HG02885 (cell line): Measurements from ENCODE around the gene LMF1.
"Not testable (repeated sequence)": the region's sequence is repeated elsewhere in the genome, so short reads cannot be mapped to it uniquely, and the experiment has no call there.

Source experiments
- ATAC-seq: cut with Tn5 transposase; IDR thresholded peaks from one replicate; pipeline ENCODE4 v1.9.1; 2021; ENCODE audit warnings: mild to moderate bottlenecking; ENCODE audit not compliant: unreplicated experiment, poor library complexity

The LMF1 gene

DNA sequence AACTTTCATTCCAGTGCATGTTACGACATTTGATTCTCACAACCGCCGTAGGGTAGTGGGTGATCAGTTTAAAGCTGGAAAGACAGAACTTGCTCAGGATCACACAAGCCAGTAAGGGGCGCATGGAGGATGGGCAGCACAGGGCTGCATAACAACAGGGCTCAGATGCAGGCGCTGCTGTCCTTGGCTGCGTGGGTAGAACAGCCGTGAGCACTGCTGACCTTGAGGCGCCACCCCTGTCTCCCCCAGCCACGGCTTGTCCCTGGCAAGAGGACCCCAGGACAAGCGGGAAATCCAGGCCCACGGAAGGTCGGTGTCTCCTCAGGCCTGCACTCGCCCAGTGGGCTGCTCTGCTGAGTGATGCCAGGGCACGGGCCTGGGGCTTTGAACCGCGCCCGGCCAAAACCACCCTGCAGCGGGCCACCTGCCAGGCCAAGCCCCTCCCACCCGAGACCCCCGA lies 84.7 kb downstream of the LMF1 start:
- ATAC-seq, result no peak

DNA sequence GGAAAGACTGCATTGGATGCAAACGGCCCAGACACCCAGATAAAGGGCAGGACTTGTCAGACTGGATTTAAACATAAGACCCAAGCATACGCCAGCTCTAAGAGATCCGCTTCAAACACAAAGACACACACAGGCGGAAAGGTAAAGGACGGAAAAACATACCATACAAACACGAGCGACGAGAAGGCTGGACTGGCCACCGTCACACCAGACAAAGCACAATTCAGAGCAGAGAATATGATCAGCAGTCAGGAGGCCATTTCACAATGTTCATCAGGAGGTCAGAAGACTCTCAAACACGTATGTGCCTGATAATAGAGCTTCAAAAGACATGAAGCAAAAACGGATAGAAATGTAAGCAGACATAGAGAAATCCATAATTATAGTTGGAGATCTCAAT lies 85.4 kb downstream of the LMF1 start:
- ATAC-seq, result no peak

DNA sequence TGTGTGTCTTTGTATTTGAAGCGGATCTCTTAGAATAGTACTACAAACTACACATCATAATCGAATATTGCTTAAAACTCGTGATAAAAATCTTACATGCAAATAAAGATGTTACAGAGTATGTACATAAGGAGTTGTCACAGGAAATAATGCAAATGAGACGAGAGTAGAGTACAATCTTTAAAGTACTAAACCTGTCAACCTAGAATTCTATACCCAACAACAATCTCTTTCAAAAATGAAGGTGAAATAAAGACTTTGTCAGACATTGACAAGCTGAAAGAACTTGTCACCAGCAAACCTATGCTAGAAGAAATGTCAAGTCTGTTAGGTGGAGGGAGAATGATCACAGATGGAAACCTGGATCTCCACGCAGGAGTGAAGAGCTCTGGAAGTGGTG lies 86.6 kb downstream of the LMF1 start:
- no peak for ATAC-seq

DNA sequence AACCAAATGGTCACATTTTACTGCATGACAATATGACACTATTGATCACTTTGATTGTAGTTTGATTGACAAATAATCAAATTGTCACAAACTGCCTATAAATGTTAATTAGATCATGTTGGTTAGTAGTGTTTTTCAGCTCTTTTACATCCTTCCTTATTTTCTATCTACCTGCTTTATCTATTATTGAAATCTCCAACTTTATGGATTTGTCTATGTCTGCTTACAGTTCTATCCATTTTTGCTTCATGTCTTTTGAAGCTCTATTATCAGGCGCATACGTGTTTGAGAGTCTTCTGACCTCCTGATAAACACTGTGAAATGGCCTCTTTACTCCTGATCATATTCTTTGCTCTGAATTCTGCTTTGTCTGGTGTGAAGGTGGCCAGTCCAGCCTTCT lies 87.0 kb downstream of the LMF1 start:
- ATAC-seq, result no peak

DNA sequence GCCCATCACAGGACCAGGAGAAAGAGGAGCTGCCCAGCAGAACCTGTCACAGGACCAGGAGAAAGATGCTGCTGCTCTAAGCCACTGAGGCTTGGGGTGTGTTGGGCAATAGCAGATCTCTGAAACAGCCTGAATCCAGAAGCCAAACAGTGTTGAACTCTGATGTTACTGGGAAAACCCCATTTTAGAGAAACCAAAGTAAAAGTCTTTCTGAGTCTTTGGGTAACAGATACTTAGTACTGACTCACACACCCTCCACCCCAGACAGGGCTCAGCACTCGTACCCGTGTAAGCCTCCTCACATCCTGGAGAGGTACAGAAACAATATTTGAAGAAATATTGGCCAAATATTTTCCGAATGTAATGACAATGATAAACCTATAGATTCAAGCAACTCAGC lies 87.4 kb downstream of the LMF1 start:
- no peak for ATAC-seq

DNA sequence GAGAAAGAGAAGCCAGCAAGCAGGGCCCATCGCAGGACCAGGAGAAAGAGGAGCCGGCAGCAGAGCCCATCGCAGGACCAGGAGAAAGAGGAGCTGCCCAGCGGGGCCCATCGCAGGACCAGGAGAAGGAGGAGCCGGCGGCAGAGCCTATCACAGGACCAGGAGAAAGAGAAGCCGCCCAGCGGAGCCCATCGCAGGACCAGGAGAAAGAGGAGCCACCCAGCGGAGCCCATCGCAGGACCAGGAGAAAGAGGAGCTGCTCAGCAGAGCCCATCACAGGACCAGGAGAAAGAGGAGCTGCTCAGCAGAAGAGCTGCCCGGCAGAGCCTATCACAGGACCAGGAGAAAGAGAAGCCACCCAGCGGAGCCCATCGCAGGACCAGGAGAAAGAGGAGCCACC lies 88.1 kb downstream of the LMF1 start:
- not testable (repeated sequence) for ATAC-seq

DNA sequence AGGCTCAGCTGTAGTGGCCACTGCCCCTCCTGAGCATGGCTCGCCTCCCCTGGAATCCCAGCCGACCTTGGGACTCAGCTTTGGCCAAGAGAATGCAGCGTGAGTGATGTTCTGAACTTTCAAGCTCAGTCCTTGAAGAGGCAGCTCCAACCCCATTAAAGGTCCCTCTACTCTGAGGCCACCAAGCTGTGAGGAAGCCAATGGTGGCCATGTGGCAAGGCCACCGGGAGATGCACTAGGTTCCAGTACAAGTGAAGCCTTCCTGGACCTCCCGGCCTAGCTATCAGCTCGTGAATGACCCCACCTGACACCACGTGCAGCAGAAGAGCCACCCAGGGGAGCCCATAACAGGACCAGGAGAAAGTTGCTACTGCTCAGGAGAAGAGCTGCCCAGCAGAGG lies 88.5 kb downstream of the LMF1 start:
- ATAC-seq, result no peak

DNA sequence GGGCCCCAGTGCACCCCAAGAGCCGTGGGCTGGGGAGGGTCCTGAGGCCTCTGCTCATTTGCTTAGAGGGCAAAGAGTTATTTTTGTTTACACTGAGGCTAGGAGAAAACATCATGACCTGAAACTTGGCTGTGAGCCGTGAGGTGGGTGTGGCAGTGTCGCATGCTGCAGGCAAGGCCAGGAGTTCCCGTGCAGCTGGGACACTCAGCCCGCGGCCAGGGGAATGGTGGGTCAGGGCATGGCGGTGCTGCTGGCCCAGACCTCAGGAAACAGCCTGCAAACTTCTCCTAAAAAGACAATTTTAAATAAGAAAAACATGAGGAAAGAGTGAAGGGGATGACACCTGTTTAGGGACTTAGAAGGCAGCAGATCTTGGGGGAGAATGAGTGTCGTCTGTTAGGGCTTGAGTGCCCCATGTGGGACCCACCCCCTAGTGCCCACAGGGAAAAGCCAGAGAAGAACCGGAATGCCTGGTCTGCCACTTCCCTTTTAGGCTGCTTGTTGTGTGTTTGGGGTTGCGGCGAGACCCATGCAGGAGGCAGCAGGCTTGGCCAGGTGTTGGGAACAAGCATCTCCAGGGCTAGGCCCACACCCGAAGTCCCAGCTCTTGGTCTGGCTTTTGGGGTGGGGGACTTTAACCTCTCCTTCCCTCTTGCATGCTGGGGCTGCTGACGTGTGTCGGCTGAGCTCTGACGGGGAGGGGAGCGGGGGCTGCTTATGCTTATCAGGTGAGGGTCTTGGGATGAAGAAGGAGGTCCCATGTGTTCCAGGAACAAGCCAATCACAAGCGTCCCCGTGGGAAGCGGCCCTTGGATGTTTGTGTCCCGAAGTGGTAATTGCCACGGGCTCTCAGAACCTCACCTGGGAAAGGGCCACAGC lies 89.3 kb downstream of the LMF1 start:
- no peak for ATAC-seq

DNA sequence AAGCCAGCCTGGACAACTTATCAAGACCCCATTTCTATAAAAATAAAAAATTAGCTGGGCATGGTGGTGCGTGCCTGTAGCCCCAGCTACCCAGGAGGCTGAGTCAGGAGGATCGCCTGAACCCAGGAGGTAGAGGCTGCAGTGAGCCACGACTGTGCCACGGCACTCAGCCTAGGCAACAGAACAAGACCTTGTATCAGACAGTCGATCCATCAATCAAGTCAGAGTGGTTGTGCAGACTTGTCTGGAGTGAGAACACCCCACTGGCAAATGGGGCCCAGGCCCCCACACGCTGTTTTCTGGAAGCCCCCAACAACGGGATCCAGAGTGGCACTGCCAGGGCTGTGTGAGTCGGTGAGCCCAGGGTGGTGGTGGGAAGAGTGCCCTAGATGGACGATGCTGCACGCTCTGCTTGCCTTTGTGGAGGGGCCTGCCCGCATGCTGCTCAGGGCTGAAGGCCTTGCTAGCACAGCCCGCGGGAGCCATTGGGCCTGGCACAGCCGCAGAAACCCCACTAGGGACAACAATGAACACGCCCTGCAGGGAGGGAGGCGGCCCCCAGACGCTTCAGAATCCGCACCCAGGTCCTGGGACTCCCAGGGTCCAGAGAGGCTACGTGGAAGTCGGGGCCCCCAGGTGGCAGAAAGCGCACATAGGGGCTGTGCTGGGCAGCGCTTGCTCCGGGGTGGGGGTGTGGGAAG lies 90.2 kb downstream of the LMF1 start:
- ATAC-seq, result no peak

DNA sequence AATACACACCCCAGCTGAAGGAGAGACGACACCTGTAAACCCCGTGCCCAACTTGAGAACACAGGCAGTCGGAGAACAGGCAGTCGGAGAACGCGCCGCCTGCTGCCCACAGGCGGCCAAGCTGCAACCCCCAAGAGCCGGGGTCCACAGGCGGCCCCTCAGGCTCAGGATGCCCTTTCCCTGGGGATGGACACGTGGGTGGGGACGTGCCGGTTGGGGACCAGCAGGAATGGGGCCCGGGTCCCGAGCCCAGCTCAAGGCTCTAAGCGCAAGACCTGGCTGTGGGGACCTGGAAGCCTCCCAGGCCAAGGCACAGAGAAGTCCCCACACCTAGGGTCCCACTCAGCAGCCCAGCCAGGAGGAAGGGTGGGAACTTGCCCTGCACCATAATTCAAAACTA lies 90.8 kb downstream of the LMF1 start:
- no peak for ATAC-seq

DNA sequence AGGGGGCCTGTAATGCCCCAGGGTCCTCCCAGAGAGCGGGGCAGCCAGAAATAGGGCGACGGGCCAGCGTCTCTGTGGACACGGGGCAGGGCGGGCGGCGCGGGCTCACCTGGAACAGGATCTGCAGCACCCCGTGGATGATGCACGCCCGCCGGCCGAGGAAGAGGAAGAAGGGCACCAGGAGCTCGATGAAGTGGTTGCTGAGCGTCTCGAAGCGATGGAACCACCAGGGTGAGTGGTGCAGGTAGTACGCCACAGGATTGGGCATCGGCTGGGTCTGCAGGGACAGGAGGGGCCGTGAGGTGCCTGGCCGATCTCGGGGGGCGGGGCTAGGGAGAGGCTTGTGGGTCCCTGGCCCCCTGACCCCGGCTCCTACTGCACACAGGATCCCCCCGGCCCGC lies 91.3 kb downstream of the LMF1 start:
- ATAC-seq, result no peak

DNA sequence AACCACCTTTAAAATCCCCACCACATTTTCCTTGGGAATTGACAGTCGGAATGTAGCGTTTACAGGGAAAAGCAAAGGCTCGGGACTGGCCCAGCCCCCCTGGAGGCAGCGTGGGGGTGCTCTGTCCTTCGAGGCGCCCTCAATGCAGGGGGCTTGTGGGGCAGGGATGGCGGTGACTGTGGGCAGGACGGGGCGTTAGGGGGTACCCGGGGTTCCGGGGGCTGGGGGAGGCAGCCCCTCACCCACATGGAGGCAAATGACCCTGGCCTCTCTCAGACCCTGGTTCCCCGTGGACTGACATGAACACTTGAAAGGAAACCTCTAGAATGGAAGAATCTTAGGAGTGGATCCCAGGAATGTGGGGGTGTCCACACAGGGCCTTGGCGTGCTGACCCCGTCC lies 91.9 kb downstream of the LMF1 start:
- no peak for ATAC-seq

DNA sequence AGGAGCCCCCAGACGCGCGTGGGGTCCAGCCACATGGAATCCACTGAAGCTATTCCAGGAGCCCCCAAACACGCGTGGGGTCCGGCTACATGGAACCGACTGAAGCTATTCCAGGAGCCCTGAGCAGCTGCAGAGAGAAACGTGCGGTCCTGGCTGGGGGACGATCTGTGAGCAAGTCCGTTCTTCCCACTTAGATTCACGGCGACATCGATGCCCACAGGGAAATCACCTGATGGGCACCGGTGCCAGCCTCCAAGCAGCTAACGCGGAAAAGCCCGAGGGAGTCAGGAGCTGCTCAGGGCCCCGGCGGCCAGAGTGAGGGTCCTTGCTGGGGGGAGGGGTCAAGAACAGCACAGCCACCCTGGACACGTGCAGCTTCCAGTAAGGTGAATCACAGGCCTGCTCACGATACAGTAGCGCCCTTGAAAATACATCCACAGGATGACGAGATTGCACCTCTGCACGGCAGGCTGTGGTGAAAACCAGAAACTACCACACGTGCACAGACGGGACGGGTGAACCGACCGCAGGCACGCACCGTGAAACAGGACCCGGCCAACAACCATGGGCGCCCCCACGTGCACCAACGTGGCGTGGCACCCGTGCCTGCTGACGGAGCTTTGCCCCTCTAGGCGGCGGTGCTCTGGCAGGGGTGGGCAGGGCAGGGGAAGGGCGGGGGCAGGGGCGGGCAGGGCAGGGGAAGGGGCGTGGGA lies 92.6 kb downstream of the LMF1 start:
- ATAC-seq, result no peak

DNA sequence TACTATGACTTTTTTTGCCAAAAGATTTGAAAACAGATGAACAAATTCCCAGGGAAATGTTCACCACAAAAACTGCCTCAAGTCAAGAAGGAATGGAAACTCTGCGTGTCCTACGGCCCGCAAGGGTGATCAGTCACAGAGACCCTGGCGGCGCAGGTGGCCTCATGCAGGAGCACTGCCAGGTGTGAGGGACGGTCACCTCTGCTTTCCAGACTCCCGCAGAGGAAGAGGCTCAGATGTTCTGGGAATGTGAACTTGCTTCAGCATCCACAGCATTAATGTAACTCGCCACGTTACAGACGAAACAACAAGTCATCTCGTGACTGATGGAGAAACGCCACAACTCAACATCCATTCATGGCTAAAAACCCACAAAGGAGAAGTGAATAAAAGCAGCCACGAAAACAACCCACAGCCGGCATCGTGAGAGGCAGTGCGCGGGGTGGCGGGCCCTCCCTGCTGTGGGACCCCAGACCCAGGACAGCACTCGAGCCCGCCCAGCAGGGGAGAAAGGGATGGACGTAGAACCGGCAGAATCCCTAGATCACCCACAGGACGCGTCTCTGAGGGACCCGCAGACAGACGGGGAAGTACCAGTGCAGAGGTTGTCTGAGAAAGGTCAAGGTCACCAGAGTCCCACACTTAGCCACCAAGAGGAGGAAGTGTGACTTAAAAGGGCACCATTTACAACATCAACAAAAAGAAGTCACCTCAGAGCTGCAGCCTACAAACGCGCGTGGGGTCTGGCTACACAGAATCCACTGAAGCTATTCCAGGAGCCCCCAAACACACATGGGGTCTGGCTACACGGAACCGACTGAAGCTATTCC lies 93.3 kb downstream of the LMF1 start:
- no peak for ATAC-seq

DNA sequence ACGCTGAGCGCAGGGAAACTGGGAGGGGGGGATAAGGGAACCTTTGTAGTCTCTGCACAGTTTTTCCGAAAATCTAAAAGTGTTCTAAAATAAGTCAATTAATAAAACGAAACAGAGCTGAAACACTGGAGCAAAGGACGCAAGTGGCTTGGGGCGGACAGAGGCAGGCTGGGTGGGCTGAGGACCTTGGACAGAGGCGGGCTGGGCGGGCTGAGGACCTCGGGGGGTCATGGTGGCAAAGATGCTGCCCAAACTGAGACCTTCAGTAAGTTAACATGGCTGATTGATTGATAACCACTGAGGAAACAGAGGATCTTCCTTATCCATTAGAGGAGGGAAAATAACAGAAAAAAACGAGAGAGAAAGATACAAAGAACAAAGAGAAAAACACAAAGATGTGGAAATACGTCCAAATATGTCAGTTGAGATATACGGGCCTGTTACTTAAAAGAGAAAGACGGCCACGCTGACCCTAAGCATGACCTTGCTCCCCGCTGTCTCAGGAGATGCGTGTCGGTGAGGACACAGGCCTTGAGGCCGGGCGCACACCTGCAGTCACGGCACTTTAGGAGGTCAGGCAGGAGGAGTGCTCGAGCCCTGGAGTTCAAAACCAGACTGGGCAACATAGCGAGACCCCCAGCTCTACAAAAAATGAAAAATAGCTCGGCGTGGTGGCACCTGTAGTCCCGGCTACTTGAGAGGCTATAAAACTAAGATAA lies 94.1 kb downstream of the LMF1 start:
- ATAC-seq, result no peak

DNA sequence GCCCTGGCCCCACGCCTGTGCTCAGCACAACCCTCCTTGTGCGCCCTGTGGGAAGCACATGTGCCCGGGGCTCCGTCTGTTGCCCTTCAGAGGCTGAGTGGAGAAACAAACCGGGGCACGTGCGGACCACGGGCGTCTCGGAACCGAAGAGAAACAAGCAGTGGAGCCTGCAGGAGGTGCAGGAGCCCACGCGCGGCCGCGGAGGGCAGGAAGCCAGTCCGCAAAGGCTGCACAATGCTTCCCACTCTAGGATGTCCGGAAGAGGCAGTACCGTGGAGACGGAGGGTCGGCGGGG lies 94.8 kb downstream of the LMF1 start:
- no peak for ATAC-seq

DNA sequence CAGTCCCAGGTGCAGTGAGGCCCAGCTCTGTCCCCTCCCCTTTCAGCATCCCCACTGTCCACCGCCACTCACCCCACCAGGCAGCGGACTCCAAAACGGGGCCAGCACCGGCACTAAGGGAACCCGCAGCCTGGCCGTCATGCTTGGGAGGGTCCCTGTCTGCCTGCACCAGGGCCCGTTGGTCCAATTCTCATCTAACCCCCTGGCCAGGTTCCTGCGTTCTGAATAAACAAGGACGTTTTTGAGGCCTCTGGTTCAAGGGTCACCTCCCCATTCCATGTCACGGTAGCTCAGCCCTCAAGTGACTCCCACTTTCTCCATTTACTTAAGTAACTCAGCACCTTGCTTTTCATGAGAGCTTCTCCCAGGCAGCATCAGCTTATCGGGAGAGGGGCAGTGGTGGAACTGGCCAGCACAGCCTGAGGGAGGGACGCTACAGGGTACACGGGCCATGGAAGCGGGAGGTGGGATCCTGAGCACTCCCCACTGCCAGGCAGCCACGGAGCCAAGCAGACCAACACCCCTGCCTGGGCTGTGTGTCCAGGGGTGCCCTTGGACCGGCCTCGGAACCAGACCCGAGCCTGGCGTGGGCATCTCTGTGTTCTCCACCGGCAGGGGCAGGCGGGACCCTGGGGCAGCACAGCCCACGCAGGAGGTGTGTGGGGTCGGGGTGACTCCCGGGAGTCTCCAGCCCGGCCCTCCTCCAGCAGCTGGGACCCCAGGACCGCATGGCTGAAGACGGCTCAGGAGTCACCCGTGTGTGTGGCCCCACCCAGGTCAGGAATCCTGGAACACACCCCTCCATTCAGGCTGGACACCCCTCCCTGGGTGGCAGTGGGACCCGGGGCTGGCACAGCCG lies 95.4 kb downstream of the LMF1 start:
- ATAC-seq, result no peak

DNA sequence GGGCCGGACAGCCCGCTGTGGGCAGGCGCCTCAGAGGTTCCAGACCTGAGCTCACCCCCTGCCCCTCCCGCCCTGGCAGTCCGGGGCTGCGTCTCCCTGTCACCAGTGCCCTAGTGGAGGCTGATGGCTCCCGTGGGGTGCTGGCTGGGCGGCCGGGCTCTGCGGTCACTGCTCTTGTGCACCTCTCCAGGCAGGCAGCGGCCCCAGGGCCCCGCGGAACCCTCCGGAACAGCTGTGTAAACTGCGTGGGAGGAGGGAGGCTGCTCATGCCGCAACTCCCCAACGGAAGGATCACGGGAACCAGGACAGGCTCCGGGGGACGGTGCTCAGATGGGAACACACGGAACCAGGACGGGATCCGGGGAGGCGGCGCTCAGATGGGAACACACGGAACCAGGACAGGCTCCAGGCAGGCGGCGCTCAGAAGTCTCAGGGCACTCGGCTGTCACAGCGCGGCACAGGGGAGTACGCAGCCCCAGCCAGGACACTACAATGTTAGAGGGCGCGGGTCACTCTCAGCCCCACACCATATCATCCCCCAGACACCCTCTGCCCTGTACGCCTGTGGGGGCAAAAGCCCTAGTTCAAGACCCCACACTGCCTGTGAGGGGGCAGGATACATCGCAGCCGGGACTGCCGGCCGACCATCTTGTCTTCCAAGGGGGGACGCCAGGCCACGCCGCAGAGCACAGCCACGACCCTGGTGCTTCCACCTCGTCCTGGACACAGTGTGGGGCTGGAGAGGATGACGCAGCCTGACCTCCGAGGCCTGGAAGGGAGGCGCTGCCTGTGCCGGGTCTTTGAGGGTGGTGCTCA lies 96.2 kb downstream of the LMF1 start:
- no peak for ATAC-seq
